H1 (cell line): ENCODE results near the gene FLVCR1. TPM values are rescaled to one million over a fixed set of nuclear protein-coding genes. Genes with fewer than 3 reads are reported as not detected.

Experiments
- CHD7 ChIP-seq: fragments of 300-600 bp; sonication (generic); IDR thresholded peaks from 2 replicates; pipeline ENCODE4 v1.7.1; 2012; ENCODE audit warnings: low read length, moderate library complexity, mild to moderate bottlenecking, inconsistent platforms; ENCODE audit not compliant: insufficient replicate concordance
- EGR1 ChIP-seq: IDR thresholded peaks from 2 replicates; pipeline ENCODE4 v1.6.1; 2011; ENCODE audit warnings: low read depth, low read length, borderline replicate concordance
- JUN ChIP-seq: IDR thresholded peaks from 2 replicates; pipeline ENCODE4 v1.6.1; 2011; ENCODE audit warnings: low read depth, mild to moderate bottlenecking, improper control_type of control experiment, low read length
- KDM1A ChIP-seq: fragments of 200-600, 300-600 bp; sonication (generic); IDR thresholded peaks from 2 replicates; pipeline ENCODE4 v1.7.1; 2016; ENCODE audit warnings: mild to moderate bottlenecking, low read length, borderline replicate concordance
- MAX ChIP-seq: IDR thresholded peaks from 2 replicates; pipeline ENCODE4 v1.6.1; 2012; ENCODE audit warnings: inconsistent platforms
- SIN3A ChIP-seq, 2 experiments: IDR thresholded peaks in 1 of 2; conservative IDR thresholded peaks in 1 of 2; 2 replicates each; pipeline ENCODE4 v1.6.1; 2011 to 2012; ENCODE audit warnings: low read length in 2 of 2, improper control_type of control experiment in 1 of 2, low read depth in 1 of 2, mild to moderate bottlenecking in 1 of 2
- SP2 ChIP-seq: IDR thresholded peaks from 2 replicates; pipeline ENCODE4 v1.6.1; 2012; ENCODE audit warnings: mild to moderate bottlenecking, low read length, inconsistent platforms
- SUZ12 ChIP-seq: fragments of 200-600 bp; sonication (generic); IDR thresholded peaks from 2 replicates; pipeline ENCODE4 v1.6.1; 2012; ENCODE audit warnings: mild to moderate bottlenecking, inconsistent platforms, low read length, moderate library complexity, mixed read lengths
- polyA plus RNA-seq, 7 experiments: library from polyadenylated mRNA; depleted of rRNA in 3 of 7; stranded (reverse) in 5 of 7; unstranded in 2 of 7; fragments of >200 nt in 5 of 7; fragments of 200-250 nt in 2 of 7; gene quantifications; 1 replicate in 5 of 7; 2 replicates in 1 of 7; 4 replicates in 1 of 7; pipeline versions ENCODE4 v1.2.1 to v1.2.3, GENCODE V29; 2011 to 2013; ENCODE audit warnings: missing spikeins in 2 of 7, mixed read lengths in 2 of 7
- total RNA-seq: library from RNA; stranded (reverse); fragmentation: NEBNext Ultra II Directional; extraction: Animal tissue kit (Norgen Biotek cat#: 25700); gene quantifications from 2 replicates; pipeline ENCODE4 v1.2.1, GENCODE V29; 2021

Gene FLVCR1
- total and polyA plus RNA-seq, 2 of the 8 experiments (the other 6 are each of a cell fraction or from before 2014, with no cell fraction given): 31.8 to 75.7 TPM

GRCh38 chr1:212928323-212929291 lies 70.5 kb downstream of the FLVCR1 start (continued):
- TF ChIP-seq CHD7 (peak; percentile 40), SP2 (no peak), JUN (no peak), SUZ12 (no peak), EGR1 (no peak), SIN3A (conservative IDR thresholded peaks at IDR 0.05 in 1 of 2, IDR thresholded peaks at IDR 0.05 in 1 of 2; ENCODE audit: low read depth in 1 of 2, low read length in 2 of 2) (peak; percentile 26 to 60; a peak in 1 of 4 replicates), MAX (no peak), KDM1A (no peak)
